RPMI8226 (cell line): ENCODE results near the gene DMD.
"Not testable (repeated sequence)": the region's sequence is repeated elsewhere in the genome, so short reads cannot be mapped to it uniquely, and the experiment has no call there.

Experiments used
- DNase-seq: peaks from one replicate; pipeline ENCODE4 v3.0.0-alpha.2; 2015

DMD gene

GRCh38 chrX:31483336-31483735 lies 1728.0 kb downstream of the DMD start:
- DNase-seq = no peak

- DNase-seq = no peak
Observed at GRCh38 chrX:31480696-31481095, 1730.7 kb downstream of the DMD start.

GRCh38 chrX:31471229-31471628 lies 1740.1 kb downstream of the DMD start:
- no peak for DNase-seq

GRCh38 chrX:31470753-31471152 lies 1740.6 kb downstream of the DMD start:
- DNase-seq = not testable (repeated sequence)

GRCh38 chrX:31464306-31464915 lies 1746.9 kb downstream of the DMD start:
- no peak for DNase-seq

- no peak for DNase-seq
Observed at GRCh38 chrX:31461266-31461665, 1750.1 kb downstream of the DMD start.

- DNase-seq = no peak
Observed at GRCh38 chrX:31459361-31459760, 1752.0 kb downstream of the DMD start.

GRCh38 chrX:31449965-31450364 lies 1761.4 kb downstream of the DMD start:
- no peak for DNase-seq

GRCh38 chrX:31449081-31449480 lies 1762.3 kb downstream of the DMD start:
- DNase-seq = no peak

- no peak for DNase-seq
Observed at GRCh38 chrX:31445542-31445941, 1765.8 kb downstream of the DMD start.

- DNase-seq = no peak
Observed at GRCh38 chrX:31443654-31444053, 1767.7 kb downstream of the DMD start.

GRCh38 chrX:31440546-31440945 lies 1770.8 kb downstream of the DMD start:
- DNase-seq = no peak

- DNase-seq = no peak
Observed at GRCh38 chrX:31436424-31436823, 1774.9 kb downstream of the DMD start.

- DNase-seq = no peak
Observed at GRCh38 chrX:31435592-31435991, 1775.8 kb downstream of the DMD start.

- DNase-seq = no peak
Observed at GRCh38 chrX:31433856-31434255, 1777.5 kb downstream of the DMD start.

- DNase-seq = no peak
Observed at GRCh38 chrX:31429915-31430314, 1781.4 kb downstream of the DMD start.

GRCh38 chrX:31423609-31424189 lies 1787.7 kb downstream of the DMD start:
- DNase-seq = peak; percentile 54

- no peak for DNase-seq
Observed at GRCh38 chrX:31421441-31421840, 1789.9 kb downstream of the DMD start.

- DNase-seq = no peak
Observed at GRCh38 chrX:31420711-31421151, 1790.6 kb downstream of the DMD start.

GRCh38 chrX:31420302-31420701 lies 1791.0 kb downstream of the DMD start:
- no peak for DNase-seq

GRCh38 chrX:31397119-31397518 lies 1814.2 kb downstream of the DMD start:
- DNase-seq = no peak

- DNase-seq = no peak
Observed at GRCh38 chrX:31392513-31392912, 1818.8 kb downstream of the DMD start.

GRCh38 chrX:31388946-31389345 lies 1822.4 kb downstream of the DMD start:
- no peak for DNase-seq

GRCh38 chrX:31384471-31384870 lies 1826.9 kb downstream of the DMD start:
- DNase-seq = no peak

GRCh38 chrX:31383991-31384390 lies 1827.4 kb downstream of the DMD start:
- DNase-seq = no peak
